ENCODE data around the gene SRP19.
A peak's percentile ranks its signal among the peaks of the same experiment; 100 is the strongest.

Gene SRP19

DNA sequence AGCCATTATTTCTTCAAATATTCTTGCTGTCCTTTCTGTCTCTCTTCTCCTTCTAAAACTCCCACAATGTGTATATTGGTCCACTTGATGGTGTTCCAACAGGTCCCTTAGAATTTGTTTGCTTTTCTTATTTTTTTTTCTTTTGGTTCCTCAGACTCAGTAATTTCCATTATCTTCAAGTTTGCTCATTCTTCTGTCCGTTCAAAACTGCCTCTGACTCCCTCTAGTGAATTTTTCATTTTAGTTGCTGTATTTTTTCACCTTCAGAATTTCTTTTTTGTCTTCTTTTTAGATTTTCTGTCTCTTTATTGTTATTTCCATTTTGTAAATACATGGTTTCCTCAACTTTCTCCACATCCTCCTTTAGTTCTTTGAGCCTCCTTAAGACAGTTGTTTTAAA is 6.4 kb upstream of the SRP19 start:
- TF ChIP-seq, protein P1, sequence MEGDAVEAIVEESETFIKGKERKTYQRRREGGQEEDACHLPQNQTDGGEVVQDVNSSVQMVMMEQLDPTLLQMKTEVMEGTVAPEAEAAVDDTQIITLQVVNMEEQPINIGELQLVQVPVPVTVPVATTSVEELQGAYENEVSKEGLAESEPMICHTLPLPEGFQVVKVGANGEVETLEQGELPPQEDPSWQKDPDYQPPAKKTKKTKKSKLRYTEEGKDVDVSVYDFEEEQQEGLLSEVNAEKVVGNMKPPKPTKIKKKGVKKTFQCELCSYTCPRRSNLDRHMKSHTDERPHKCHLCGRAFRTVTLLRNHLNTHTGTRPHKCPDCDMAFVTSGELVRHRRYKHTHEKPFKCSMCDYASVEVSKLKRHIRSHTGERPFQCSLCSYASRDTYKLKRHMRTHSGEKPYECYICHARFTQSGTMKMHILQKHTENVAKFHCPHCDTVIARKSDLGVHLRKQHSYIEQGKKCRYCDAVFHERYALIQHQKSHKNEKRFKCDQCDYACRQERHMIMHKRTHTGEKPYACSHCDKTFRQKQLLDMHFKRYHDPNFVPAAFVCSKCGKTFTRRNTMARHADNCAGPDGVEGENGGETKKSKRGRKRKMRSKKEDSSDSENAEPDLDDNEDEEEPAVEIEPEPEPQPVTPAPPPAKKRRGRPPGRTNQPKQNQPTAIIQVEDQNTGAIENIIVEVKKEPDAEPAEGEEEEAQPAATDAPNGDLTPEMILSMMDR (IDR thresholded peaks at IDR 0.05; ENCODE audit: low read depth, low read length), result no peak
- H3K4me3 ChIP-seq (ENCODE audit: low read depth, low read length), result no peak overlapping the region

DNA sequence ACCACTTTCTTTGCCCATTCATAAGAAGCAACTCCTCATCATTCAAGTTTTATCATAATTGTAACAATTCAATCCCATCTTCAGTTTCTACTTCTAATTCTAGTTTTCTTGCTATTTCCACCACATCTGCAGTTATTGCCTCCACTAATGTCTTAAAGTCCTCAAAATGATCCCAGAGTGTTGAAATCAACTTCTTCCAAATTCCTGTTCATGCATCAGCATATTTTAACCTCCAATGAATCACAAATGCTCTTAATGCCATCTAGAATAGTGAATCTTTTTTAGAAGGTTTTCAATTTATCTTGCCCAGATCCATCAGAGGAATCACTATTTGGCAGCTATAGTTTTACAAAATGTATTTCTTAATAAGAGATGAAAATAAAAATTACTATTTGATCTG is 3.2 kb upstream of the SRP19 start:
- TF ChIP-seq, protein P1 (IDR thresholded peaks at IDR 0.05; ENCODE audit: low read depth, low read length), result no peak

DNA sequence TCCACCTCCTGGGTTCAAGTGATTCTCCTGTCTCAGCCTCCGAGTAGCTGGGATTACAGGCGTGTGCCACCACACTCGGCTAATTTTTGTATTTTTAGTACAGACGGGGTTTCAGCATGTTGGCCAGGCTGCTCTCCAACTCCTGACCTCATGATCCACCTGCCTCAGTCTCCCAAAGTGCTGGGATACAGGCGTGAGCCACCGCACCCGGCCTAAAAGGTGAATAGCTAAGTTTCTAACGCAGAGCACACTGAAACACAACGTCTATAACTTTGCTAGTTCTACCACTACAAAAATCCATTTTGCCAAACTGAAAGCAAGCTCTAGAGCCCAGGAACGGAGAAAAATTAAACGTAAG is 537 bp upstream of the SRP19 start:
- H3K4me3 ChIP-seq (ENCODE audit: low read depth, low read length), result peak overlapping the region; percentile 86

More for the DNA sequence above, 3.2 kb upstream of the SRP19 start:
- no peak overlapping the region for H3K4me3 ChIP-seq (ENCODE audit: low read depth, low read length)

DNA sequence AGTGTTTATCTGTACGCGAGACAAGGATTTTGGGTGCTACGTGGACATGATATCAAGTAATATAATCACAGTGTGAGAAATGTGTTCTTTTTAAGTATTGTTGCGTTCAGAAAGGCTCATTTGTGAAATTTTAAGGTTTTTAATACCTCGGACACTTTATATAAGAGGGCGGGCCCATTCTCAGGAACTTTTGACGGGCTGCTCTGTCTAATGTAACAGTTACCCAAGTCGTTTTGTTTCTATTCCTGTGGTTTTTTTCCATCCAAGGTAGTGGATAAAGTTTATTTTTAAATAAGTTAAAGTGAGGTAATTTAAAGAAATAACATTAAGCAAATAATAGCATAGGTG is 525 bp downstream of the SRP19 start:
- peak overlapping the region; percentile 86 for H3K4me3 ChIP-seq (ENCODE audit: low read depth, low read length)
- TF ChIP-seq, protein P1 (IDR thresholded peaks at IDR 0.05; ENCODE audit: low read depth, low read length), result no peak

DNA sequence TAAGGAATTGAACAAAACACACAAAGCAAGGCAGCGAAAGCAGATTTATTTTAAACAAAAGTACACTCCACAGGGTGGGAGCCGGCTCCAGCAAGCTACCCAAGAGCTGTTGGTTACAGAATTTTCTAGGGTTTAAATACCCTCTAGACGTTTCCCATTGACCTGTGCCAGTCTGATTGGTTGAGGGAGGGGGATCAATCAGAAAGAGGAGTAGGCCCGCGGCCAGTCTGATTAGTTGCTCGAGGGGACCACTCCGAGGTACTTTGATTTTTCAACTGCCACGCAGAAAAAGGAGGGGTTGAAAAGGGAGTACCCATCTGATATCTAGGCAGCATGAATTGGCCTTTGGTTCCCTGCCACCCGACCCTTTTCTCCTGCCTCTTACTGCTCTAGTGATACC is 998 bp downstream of the SRP19 start:
- H3K4me3 ChIP-seq (ENCODE audit: low read depth, low read length), result peak overlapping the region; percentile 86
- TF ChIP-seq, protein P1 (IDR thresholded peaks at IDR 0.05; ENCODE audit: low read depth, low read length), result no peak

DNA sequence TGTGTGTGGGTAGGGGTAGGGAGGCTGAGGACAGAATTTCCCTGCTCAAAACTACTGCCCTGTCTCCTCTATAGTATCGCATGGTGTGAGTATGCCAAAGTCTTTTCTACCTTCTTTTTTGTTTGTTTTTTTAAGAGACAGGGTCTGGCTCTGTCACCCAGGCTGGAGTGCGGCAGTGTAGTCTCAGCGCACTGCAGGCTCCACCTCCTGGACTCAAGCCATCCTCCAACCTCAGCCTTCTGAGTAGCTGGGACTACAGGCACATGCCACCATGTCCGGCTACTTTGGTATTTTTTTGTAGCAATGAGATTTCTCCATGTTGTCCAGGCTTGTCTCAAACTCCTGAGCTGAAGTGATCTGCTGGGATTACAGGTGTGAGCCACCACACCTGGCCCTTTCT is 2.5 kb downstream of the SRP19 start:
- TF ChIP-seq, protein P1 (IDR thresholded peaks at IDR 0.05; ENCODE audit: low read depth, low read length), result no peak
- no peak overlapping the region for H3K4me3 ChIP-seq (ENCODE audit: low read depth, low read length)

DNA sequence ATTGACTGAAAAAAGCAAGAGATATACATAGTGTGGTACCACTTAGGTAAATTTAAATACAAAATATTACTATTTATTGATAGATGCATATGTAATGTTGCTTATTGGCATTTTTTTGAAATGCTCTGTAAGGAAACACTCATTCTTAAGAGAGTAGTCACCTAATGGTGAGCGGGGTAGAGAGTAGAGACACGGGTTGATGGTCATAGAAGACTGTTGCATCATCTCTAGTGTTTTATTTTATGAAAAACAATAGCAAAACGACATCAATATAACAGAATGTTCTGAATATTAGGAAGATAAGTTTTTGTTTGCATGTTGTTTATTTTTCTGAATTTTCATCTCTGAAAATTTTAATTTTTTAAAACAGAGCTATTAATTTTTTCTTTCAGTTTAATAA is 4.0 kb downstream of the SRP19 start:
- TF ChIP-seq, protein P1 (IDR thresholded peaks at IDR 0.05; ENCODE audit: low read depth, low read length), result no peak
- H3K4me3 ChIP-seq (ENCODE audit: low read depth, low read length), result no peak overlapping the region

DNA sequence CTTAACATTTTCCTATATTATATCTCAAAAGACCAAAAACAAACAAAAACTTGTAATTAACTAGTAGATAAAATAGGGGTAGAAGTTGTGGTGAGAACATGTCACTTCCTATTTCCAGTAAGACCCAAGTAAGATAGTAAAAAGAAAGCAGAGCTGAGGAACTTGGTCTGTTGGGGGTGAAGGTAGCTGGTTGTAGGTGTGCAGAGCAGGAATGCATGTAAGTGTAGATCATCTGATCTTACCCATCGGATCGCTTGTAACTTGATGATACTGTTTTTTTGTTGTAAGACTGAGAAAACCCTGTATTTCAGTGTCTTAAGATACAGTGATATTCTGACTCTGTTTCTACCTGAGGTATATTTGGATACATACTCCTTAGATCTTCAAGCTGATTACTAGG is 5.7 kb downstream of the SRP19 start:
- TF ChIP-seq, protein P1 (IDR thresholded peaks at IDR 0.05; ENCODE audit: low read depth, low read length), result no peak
- no peak overlapping the region for H3K4me3 ChIP-seq (ENCODE audit: low read depth, low read length)
